Loucy (cell line): Measurements from ENCODE around the gene CD52.

Experiments used
- H2AFZ ChIP-seq: fragments of 200-600 bp; sonication (generic); 2 replicates; pipeline ENCODE4 v1.6.0; 2016; ENCODE audit warnings: antibody characterized with exemption, mild to moderate bottlenecking, low read length, moderate library complexity
- H3F3A ChIP-seq: fragments of 200-600 bp; 2 replicates; pipeline ENCODE4 v1.6.0; 2016; ENCODE audit warnings: antibody characterized with exemption, low read depth, mild to moderate bottlenecking
- H3K27me3 ChIP-seq: fragments of 200-600 bp; sonication (generic); 2 replicates; pipeline ENCODE4 v1.6.1; 2014; ENCODE audit warnings: low read length, mild to moderate bottlenecking; ENCODE audit not compliant: insufficient read depth, poor library complexity, severe bottlenecking
- H3K36me3 ChIP-seq: fragments of 200-600 bp; sonication (generic); 2 replicates; pipeline ENCODE4 v1.6.1; 2016; ENCODE audit warnings: low read length; ENCODE audit not compliant: insufficient read depth
- H3K4me1 ChIP-seq: fragments of 200-600 bp; sonication (generic); 2 replicates; pipeline ENCODE4 v1.5.1; 2014; ENCODE audit warnings: low read length, mild to moderate bottlenecking; ENCODE audit not compliant: insufficient read depth, poor library complexity, severe bottlenecking
- H3K4me2 ChIP-seq: fragments of 200-600 bp; sonication (generic); 2 replicates; pipeline ENCODE4 v1.6.0; 2014; ENCODE audit warnings: antibody characterized with exemption, low read length, low read depth, mild to moderate bottlenecking; ENCODE audit not compliant: poor library complexity, severe bottlenecking
- H3K4me3 ChIP-seq: fragments of 200-600 bp; sonication (generic); 2 replicates; pipeline ENCODE4 v1.5.1; 2014; ENCODE audit warnings: low read length, mild to moderate bottlenecking, mixed read lengths; ENCODE audit not compliant: poor library complexity, severe bottlenecking
- H3K79me2 ChIP-seq: fragments of 200-600 bp; sonication (generic); 2 replicates; pipeline ENCODE4 v1.6.1; 2014; ENCODE audit warnings: low read length; ENCODE audit not compliant: insufficient read depth
- H3K9ac ChIP-seq: fragments of 200-600 bp; sonication (generic); 2 replicates; pipeline ENCODE4 v1.6.0; 2014; ENCODE audit warnings: mild to moderate bottlenecking, low read depth, low read length, moderate library complexity; ENCODE audit not compliant: poor library complexity, severe bottlenecking
- H3K9me2 ChIP-seq: fragments of 200-600 bp; sonication (generic); replicated peaks from 2 replicates; pipeline ENCODE4 v1.6.1; 2016; ENCODE audit warnings: low read depth, low read length, mixed read lengths
- H3K9me3 ChIP-seq: fragments of 200-600 bp; sonication (generic); 2 replicates; pipeline ENCODE4 v1.6.1; 2014; ENCODE audit warnings: mild to moderate bottlenecking, antibody characterized with exemption, low read length, low read depth; ENCODE audit not compliant: insufficient read depth
- H4K20me1 ChIP-seq: fragments of 200-600 bp; sonication (generic); 2 replicates; pipeline ENCODE4 v1.6.0; 2014; ENCODE audit warnings: antibody characterized with exemption, low read length, mild to moderate bottlenecking; ENCODE audit not compliant: insufficient read depth, poor library complexity, severe bottlenecking
- CTCF ChIP-seq: fragments of 200-600 bp; sonication (generic); conservative IDR thresholded peaks from 2 replicates; pipeline ENCODE4 v1.5.1; 2014; ENCODE audit warnings: mild to moderate bottlenecking, antibody characterized with exemption, low read length
- EZH2phosphoT487 ChIP-seq: fragments of 200-600 bp; IDR thresholded peaks from 2 replicates; pipeline ENCODE4 v1.6.1; 2018; ENCODE audit warnings: antibody characterized with exemption, mild to moderate bottlenecking, moderate library complexity, borderline replicate concordance

Gene CD52

GRCh38 chr1:26335774-26336476, 18.2 kb downstream of the CD52 start:
- Histone ChIP-seq H3K36me3 (no peaks in the 10 kb centered on the region), H3K9ac (peak overlapping the region; percentile 50), H2AFZ (peak overlapping the region; percentile 71), H3K79me2 (no peaks in the 10 kb centered on the region), H3K4me2 (peak overlapping the region; percentile 62), H3K9me3 (no peaks in the 10 kb centered on the region), H3K4me3 (peak overlapping the region; percentile 74), H3K9me2 (no peaks in the 10 kb centered on the region), H3K4me1 (peaks cover 19% of the 10 kb centered on the region), H4K20me1 (no peaks in the 10 kb centered on the region), H3K27me3 (no peaks in the 10 kb centered on the region), H3F3A (no peaks in the 10 kb centered on the region)
- TF ChIP-seq EZH2phosphoT487 (no peak), CTCF (no peak)

- H3K4me2 ChIP-seq = peak overlapping the region; percentile 62
- no peak overlapping the region for H2AFZ ChIP-seq
- no peaks in the 10 kb centered on the region for H4K20me1 ChIP-seq
- TF ChIP-seq EZH2phosphoT487 (no peak), CTCF (no peak)
- no peaks in the 10 kb centered on the region for H3K36me3 ChIP-seq
- H3K9me2 ChIP-seq = no peaks in the 10 kb centered on the region
- no peak overlapping the region for H3K9ac ChIP-seq
- no peaks in the 10 kb centered on the region for H3K27me3 ChIP-seq
- no peaks in the 10 kb centered on the region for H3K9me3 ChIP-seq
- no peaks in the 10 kb centered on the region for H3F3A ChIP-seq
- H3K4me1 ChIP-seq = peaks cover 19% of the 10 kb centered on the region
- H3K79me2 ChIP-seq = no peaks in the 10 kb centered on the region
- H3K4me3 ChIP-seq = peak overlapping the region; percentile 74
These were observed 18.9 kb downstream of the CD52 start for GRCh38 chr1:26336477-26337205.

GRCh38 chr1:26337206-26337535, 19.4 kb downstream of the CD52 start:
- Histone ChIP-seq H3K4me3 (no peak overlapping the region), H4K20me1 (no peaks in the 10 kb centered on the region), H3K9me3 (no peaks in the 10 kb centered on the region), H3K36me3 (no peaks in the 10 kb centered on the region), H2AFZ (no peak overlapping the region), H3K9me2 (no peaks in the 10 kb centered on the region), H3K4me2 (peak overlapping the region; percentile 7), H3K79me2 (no peaks in the 10 kb centered on the region), H3K9ac (peak overlapping the region; percentile 29), H3K4me1 (peaks cover 19% of the 10 kb centered on the region), H3F3A (no peaks in the 10 kb centered on the region), H3K27me3 (no peaks in the 10 kb centered on the region)
- TF ChIP-seq CTCF (no peak), EZH2phosphoT487 (no peak)
